GM19099 (cell line): ENCODE measurements around the gene SHISA2.

Experiments used
- POLR2A ChIP-seq: IDR thresholded peaks from 3 replicates; pipeline ENCODE4 v1.6.1; 2011; ENCODE audit warnings: low read depth; ENCODE audit not compliant: insufficient read length; ENCODE audit errors: extremely low read depth

The SHISA2 gene

DNA sequence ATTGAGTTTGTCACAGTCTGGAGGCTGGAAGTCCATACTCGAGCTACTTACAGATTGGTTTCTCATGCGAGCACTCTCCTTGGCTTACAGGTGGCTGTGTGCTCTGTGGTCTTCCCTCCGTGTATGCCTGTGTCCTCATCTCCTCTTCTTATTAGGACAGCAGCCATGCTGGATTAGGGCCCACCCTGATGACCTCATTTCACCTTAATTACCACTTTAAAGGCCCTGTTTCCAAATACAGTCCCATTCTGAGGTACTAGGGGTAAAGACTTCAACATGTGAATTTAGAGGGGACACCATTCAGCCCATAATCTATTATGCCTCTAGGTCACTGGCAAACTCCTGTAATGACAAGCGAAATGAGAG lies 40.6 kb downstream of the SHISA2 start:
- TF ChIP-seq POLR2A = no peak

GRCh38 chr13:26010487-26011207 lies 41.2 kb downstream of the SHISA2 start:
- no peak for TF ChIP-seq POLR2A

DNA sequence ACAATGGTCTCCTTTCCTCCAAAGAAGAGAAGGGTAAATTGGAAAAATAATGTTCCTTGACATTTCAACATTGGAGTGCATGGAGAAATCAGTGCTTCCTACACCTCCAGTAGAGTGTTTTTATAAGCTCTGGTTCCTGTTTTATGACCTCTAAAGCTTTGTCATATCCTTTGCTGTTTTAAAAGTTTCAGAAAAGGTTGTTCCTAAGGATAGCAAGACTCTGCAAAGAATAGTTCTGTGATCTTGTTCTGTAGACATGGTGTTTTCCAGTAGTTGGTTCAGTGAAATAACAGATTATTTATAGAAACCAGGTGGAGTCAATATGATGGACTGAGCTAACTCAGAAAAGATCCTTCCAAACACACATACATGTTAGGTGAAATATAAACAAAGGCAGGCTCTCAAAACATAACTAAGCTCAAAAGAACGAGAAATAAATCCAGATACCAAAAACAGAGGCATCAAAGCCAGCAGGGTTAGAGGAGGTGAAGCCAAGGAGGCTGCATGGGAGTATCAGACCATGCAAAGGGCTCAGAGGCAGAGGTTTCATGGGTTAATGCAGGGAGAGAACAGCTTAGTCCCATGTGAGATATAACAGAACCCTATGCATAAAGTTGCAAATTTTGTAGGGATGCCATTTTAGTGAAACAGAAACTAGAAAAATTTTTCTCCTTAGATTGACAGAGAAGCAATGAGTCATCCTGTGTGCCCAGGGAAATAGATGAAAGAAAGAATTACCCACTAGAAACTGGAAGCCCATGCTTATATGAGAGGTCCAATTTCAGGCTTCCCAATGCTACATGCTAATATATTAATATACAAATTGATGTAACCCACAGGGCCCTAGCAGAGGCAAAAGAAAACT lies 44.3 kb downstream of the SHISA2 start:
- no peak for TF ChIP-seq POLR2A
